Activated effector memory CD4-positive, alpha-beta T cell treated with anti-CD3 and anti-CD28 coated beads, Interleukin-2, amount 50 U/mL, for 16 hours (primary cell): ENCODE results near the gene TCAP.

Source experiments
- DNase-seq: peaks from one replicate; pipeline ENCODE4 v3.0.0-alpha.2; 2020

Gene TCAP

DNA sequence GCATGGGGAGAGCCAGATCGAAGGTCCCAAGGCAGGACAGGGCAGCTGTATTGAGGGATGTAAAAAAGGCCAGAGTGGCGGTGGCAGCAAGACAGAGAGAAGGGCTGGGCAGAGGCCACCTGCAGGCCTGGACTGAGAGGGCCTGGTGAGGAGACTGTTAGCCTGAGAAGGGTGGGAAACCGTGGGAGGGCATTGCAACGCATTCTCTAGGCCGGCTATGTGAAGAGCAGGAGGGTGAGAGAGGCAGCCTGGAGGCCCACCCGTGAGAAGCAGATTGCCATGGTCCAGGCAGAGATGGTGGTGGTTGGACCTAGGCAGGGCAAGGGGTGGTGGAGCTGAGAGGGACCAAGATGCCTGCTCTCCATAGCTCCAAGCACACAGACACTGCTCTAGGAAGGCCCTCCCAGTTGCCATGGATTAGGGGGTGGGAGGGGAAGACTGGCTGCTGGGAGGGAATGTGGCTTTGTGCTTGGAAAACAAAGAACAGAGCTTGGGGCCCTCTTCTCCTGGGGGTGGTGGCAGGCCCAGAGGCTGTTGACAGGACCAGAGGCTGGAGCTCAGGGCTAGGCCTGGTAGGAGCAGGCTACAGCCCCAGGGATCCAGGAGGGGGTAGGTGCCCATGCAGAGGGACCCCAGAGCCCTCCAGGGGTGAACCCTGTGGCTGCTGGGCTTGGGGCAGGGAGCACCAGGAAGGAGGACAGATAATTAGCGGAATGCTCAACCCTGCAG lies 12.4 kb upstream of the TCAP start:
- no peak for DNase-seq

DNA sequence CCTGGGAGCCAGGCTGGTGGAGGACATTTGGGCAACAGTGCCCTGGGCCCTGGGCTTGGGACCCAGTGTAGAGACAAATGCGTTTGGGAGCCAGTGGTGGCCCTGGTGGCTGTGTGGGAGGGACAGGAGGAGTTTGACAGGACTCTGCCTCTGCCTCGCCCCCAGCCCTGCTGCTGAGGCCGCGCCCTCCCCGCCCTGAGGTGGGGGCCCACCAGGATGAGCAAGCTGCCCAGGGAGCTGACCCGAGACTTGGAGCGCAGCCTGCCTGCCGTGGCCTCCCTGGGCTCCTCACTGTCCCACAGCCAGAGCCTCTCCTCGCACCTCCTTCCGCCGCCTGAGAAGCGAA lies 11.9 kb upstream of the TCAP start:
- DNase-seq, result no peak

DNA sequence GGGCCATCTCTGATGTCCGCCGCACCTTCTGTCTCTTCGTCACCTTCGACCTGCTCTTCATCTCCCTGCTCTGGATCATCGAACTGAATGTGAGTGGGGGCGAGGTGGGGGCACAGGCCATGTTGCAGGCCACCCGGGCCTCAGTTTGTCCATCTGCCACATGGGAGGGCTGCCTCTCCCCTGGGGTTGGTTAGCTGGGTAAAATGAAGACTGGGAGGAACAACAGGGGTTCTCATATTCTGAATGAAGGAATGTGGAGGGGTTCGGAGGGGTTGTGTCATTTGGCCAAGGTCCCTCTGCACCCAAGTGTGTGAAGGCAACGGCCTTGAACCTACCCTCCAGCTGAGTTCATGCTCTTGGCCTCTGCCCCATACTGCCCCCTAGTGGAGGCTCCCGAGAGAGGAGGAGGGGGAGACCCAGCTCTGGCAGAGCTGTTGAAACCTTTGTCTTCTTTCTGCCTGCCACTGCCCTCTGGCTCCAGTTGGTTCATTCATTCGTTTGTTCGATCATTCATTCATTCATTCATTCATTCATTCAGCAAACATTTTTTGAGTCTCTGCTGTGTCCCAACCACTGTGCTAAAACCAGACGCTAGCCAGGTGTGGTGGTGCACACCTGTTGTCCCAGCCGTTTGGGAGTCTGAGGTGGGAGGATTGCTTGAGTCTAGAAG lies 11.4 kb upstream of the TCAP start:
- DNase-seq, result peak; percentile 92

DNA sequence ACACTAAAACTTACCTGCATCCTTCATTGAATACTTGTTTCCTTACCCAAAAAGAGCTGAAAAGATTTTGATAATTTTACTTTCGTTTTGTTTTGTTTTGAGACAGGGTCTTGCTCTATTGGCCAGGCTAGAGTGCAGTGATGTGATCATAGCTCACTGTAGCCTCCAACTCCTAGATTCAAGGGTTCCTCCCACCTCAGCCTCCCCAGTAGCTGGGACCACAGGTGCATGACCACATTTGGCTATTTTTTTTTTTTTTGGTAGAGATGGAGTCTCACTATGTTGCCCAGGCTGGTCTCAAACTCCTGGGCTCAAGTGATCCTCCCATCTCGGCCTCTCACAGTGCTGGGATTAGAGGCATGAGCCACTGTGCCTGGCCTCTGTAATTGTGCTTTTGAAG lies 10.0 kb upstream of the TCAP start:
- DNase-seq, result no peak

DNA sequence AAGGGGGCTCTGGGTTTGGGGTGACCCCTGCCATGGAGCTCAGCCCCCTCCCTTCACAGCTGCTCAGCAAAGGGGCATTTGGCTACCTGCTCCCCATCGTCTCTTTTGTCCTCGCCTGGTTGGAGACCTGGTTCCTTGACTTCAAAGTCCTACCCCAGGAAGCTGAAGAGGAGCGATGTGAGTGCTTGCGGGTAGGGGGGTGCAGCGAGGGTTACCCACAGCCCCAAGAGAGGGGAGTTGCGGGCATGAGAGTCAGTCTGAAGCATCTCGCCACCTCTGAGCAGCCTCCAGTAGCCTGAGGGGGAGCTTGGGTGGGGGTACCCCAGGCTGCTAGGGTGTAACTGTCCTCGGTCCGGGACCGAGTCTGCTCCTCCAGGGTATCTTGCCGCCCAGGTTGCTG lies 6.8 kb upstream of the TCAP start:
- DNase-seq, result no peak

DNA sequence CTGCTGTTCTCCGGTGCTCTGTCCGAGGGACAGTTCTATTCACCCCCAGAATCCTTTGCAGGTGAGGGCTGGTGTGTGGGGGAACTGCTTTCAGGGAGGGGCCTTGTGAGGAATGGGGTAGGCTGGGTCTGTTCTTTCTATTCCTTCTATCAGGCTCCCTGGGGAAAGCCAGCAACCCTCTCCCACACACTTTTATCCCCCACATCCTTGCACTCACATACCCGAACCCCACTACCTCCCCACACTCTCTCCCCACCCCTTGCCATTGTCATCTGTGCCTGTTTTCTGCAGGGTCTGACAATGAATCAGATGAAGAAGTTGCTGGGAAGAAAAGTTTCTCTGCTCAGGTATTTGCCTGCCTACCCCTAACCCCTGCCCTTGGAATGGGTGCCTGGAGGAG lies 6.4 kb upstream of the TCAP start:
- DNase-seq, result no peak

DNA sequence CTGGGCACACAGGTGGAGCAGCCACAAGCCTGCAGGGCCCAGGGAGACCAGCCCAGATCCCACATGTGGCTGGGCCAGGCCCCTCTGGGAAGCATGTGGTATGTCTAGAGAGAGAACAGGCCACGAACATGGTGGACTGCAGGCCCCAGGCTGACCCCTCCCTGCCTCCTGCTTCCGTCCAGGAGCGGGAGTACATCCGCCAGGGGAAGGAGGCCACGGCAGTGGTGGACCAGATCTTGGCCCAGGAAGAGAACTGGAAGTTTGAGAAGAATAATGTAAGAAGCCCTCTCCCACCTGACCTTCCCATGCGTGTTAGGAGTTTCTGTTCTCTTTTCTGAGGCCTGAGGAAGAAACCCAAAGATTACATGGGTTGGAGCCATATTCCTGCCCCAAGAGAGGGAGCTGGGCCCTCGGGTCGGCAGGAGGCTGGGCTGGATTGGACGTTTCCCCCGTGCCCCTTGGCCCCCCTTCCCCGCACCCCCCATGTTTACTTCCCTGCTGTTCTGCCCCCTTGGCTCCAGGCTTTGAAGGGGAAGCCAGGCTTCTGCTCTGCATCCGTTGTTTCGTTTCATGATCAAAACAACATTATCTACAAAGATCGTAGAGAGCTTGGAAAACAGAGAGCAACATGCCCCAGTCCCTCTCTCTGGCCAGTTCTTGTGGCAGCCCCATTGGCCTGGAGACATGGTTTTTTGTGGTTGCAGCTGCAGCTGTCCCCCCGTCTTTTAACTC lies 5.7 kb upstream of the TCAP start:
- no peak for DNase-seq

DNA sequence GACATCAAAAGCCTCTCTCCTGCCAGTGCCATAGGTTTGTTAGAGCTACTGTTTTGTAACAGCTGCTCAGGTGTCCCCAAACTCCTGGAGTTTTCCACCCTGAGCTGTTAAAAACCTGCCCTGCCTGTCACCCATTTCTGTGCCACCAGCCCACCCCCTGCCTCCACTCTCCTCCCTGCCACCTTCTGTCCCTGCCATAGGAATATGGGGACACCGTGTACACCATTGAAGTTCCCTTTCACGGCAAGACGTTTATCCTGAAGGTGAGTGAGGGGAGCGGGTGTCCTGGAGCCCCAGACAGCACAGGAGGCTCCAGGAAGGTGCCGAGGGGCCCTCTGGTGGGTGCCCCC lies 5.2 kb upstream of the TCAP start:
- no peak for DNase-seq

DNA sequence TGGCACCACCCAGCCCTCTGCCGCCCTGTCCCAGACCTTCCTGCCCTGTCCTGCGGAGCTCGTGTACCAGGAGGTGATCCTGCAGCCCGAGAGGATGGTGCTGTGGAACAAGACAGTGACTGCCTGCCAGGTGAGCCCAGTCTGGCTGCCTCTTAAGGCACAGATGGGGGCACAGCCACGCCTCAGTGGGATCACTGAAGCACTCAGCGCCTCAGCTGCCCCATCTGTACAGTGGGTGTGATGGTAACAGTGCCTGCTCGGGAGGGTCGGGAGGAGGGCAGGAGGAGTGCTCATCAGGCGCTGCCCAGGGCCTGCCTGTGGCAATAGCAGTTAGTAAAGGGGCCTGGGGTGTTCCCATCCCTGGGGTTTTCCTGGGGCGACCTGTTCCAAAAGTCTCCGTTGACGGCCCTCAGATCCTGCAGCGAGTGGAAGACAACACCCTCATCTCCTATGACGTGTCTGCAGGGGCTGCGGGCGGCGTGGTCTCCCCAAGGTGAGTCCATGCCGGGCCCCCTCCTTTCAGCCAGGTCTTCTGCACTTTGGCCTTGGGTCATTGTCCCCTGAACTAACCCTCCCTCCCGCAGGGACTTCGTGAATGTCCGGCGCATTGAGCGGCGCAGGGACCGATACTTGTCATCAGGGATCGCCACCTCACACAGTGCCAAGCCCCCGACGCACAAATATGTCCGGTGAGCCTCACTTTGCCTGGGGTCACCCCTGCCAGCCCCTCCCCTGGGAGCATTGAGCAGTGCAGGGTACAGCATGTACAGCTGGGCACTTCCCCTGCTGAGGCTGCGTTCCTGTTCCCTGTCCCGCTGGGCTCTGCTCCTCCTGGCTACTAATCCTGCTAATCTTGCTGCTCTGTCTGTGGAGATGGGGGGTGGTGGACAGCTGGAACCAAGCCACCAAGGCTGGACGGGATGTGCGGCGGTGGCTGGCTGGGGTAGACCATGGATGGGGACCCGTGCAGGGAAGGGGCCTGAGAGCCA lies 4.5 kb upstream of the TCAP start:
- no peak for DNase-seq

DNA sequence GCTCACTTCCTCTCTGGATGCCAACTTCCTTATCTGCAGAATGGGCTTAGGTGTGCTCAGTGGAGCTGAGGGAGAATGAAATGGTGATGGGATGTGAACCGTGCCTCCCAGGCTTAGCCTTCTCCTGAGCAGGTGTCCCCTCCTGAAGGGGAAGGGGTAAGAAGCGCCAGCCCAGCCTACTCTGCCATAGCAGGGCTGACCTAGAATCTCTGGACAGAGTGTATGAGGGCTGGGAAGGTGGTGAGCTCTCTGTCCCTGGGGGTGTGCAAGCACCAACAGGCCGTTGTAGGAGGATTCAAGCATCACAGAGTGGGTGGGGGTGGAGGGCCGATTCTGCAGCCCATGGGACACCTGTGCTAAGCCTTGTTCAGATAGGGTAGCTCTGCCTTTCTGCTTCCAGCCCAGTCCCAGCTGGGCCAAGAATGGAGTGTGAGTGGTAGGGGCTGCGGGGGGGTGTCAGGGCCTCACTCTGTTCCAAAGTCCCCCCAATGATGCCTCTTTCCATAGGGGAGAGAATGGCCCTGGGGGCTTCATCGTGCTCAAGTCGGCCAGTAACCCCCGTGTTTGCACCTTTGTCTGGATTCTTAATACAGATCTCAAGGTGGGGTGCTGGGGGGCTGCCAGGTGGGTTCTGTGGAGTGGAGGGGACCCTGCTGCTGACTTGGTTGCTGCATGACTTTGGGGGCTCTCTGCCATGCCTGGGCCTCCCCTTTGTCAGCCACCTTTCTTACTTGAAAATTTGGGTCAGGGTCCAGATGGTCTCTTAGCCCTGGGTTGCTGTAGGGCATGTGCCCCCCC lies 3.2 kb upstream of the TCAP start:
- no peak for DNase-seq

DNA sequence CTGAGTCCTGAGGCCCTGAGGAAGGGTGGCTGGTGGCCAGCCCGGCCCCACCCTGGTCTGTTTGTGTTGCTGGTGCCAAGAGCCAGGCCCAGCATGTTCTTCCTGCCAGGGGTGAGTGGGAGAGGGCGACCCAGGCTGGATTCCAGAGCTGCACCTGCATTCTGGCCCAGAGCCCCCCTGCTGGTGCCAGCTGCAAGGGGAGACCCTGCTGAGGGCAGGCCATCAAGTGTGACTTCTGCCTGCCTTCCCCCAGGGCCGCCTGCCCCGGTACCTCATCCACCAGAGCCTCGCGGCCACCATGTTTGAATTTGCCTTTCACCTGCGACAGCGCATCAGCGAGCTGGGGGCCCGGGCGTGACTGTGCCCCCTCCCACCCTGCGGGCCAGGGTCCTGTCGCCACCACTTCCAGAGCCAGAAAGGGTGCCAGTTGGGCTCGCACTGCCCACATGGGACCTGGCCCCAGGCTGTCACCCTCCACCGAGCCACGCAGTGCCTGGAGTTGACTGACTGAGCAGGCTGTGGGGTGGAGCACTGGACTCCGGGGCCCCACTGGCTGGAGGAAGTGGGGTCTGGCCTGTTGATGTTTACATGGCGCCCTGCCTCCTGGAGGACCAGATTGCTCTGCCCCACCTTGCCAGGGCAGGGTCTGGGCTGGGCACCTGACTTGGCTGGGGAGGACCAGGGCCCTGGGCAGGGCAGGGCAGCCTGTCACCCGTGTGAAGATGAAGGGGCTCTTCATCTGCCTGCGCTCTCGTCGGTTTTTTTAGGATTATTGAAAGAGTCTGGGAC lies 2.4 kb upstream of the TCAP start:
- DNase-seq, result no peak

DNA sequence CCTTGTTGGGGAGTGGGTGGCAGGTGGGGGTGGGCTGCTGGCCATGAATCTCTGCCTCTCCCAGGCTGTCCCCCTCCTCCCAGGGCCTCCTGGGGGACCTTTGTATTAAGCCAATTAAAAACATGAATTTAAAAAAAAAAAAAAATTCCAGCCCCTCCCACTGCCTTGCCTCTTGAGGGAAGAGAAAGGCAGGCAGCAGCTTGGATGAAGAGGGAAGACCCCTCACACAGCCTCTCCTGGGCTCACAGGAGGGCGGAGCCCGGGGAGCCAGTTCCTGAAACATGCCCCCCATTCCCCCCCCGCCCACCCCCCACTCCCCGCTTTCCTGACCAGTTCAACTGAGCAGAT lies 1.8 kb upstream of the TCAP start:
- DNase-seq, result no peak

DNA sequence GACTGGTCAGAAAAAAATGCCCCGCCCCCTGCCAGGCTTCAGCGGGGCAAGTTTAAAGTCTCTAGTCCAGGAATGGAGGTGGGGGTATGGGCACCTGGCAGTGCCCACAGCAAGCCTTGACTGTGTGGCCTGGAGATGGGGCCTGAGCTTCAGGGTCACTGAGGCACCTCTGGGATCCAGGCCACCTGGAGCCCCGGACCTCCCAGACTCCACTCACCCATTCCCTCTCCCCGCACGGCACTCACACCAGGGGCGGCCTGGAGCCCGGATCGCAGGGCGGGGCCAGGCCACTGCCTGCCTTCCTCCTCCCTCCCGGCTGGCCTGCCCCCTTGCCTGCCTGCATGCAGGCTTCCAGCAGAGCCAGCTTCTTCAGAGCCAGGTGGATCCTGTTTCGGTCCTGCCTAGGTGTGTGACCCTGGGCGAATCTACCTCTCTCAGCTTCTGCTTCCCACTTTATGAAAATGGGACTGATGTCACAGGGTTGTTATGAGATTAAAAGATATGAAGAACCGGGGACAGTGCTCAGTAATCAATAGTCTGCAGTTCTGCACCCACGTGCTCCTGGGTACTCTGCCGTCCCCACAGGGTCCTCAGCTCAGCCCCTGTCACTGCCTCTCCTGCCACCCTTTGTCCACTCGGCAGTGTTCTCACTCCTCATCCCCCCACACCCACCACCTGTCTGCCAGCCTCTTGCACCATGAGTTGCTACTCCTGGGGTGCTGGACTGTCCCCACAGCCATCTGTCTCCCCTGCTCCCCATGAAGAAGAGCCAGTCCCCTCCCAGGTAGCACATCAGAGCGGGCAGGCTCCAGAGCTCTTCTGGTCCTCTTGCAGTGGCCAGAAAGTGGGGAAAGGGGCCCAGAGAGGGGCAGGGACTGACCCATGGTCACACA lies 1.2 kb upstream of the TCAP start:
- DNase-seq, result no peak

DNA sequence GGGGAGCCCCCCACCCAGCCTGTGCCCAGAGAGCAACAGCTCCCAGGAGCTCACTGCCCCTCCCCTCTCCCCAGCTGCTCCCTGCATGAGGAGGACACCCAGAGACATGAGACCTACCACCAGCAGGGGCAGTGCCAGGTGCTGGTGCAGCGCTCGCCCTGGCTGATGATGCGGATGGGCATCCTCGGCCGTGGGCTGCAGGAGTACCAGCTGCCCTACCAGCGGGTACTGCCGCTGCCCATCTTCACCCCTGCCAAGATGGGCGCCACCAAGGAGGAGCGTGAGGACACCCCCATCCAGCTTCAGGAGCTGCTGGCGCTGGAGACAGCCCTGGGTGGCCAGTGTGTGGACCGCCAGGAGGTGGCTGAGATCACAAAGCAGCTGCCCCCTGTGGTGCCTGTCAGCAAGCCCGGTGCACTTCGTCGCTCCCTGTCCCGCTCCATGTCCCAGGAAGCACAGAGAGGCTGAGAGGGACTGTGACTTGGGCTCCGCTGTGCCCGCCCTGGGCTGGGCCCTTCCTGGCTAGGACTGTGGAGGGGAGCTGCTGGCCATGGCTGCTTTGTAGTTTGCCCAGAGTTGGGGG lies 584 bp downstream of the TCAP start:
- DNase-seq, result no peak

DNA sequence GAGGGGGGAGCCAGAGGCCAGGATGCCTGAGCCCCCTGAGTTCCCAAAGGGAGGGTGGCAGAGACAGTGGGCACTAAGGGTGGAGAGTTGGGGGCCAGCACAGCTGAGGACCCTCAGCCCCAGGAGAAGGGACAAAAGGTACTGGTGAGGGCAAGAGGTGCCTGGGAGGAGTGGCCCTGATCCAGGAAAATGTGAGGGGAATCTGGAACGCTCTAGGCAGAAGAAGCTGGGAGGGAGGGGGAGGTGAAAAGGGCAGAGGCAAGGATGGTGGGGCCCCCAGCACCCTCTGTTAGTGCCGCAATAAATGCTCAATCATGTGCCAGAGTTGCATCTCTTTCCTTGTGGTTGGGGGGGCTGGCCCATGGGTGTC lies 1.1 kb downstream of the TCAP start:
- no peak for DNase-seq

DNA sequence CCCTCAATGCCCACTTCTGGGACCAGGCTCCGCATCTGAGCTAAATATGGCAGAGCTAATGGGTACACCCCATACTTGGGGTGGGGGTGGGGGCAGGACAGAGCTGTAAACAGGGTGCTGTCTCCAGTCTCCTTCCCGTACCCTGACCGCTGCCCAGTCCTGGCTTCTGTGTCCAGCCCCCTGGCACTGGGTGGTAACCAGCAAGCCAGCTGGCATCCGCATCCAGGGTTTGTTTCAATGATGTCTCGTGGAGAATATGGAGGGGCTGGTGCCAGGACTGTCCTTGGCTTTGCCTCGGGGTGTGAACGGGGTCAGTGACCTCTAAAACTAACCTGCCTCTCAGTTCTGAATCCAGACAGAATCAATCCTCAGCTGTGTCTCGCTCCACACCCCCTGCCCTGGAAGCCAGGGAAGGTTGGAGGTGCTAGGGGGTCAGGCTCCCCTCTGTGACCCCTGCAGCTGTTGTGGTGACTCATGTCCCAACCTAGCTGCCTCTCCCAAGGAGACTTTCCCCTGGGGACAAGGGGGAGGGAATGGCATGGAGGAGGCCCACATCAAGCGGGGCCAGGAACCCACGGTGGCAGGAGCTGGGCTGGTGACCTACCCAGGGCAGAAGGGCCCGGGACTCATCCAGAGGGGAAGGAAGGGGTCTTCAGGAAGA lies 1.6 kb downstream of the TCAP start:
- DNase-seq, result no peak

DNA sequence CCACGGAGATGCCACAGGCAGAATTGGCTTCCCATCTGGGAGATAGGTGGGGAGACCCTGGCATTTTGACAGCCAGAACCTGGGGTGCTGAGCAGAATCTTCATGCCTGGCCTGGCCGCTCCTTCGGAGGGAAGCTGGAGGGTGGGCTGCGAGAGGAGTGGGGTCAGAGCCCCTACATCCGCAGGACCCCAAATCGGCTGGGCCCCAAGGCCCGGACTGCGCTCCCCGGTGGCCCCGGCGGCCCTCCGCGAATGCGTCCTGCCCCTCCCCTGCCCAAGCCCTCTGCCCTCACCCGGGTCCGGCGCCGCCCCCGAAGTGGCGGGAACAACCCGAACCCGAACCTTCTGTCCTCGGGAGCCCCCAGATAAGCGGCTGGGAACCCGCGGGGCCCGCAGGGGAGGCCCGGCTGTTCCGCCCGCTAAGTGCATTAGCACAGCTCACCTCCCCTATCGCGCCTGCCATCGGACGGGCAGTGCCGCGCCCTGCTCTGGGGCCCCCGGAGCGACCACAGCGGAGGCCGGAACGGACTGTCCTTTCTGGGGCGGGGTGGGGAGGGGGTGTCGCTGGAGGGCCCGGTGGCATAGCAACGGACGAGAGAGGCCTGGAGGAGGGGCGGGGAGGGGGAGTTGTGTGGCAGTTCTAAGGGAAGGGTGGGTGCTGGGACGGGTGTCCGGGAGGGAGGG lies 2.3 kb downstream of the TCAP start:
- DNase-seq, result no peak

DNA sequence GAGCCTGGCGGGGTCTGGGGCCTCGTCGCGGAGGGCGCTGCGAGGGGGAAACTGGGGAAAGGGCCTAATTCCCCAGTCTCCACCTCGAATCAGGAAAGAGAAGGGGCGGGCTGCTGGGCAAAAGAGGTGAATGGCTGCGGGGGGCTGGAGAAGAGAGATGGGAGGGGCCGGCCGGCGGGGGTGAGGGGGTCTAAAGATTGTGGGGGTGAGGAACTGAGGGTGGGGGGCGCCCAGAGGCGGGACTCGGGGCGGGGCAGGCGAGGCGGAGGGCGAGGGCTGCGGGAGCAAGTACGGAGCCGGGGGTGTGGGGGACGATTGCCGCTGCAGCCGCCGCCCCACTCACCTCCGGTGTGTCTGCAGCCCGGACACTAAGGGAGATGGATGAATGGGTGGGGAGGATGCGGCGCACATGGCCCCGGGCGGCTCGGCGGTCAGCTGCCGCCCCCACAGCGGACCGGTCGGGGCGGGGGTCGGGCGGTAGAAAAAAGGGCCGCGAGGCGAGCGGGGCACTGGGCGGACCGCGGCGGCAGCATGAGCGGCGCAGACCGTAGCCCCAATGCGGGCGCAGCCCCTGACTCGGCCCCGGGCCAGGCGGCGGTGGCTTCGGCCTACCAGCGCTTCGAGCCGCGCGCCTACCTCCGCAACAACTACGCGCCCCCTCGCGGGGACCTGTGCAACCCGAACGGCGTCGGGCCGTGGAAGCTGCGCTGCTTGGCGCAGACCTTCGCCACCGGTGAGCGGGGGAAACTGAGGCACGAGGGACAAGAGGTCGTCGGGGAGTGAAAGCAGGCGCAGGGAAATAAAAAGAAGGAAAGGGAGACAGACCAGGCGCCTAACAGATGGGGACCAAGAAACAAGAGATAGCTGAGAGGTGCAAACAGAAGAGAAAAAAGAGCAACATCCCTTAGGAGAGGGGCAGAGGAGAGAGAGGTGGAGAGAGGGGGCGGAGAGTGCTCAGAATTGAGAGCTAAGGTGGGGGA lies 3.1 kb downstream of the TCAP start, which contains the start of gene PNMT:
PNMT (plus strand) TSS at position 509 of the 980 bp plus-strand sequence; CDS start at position 532, 23 bp downstream.
- peak; percentile 87 for DNase-seq
